Measurements from ENCODE around the gene TRIM44.

The TRIM44 gene

DNA sequence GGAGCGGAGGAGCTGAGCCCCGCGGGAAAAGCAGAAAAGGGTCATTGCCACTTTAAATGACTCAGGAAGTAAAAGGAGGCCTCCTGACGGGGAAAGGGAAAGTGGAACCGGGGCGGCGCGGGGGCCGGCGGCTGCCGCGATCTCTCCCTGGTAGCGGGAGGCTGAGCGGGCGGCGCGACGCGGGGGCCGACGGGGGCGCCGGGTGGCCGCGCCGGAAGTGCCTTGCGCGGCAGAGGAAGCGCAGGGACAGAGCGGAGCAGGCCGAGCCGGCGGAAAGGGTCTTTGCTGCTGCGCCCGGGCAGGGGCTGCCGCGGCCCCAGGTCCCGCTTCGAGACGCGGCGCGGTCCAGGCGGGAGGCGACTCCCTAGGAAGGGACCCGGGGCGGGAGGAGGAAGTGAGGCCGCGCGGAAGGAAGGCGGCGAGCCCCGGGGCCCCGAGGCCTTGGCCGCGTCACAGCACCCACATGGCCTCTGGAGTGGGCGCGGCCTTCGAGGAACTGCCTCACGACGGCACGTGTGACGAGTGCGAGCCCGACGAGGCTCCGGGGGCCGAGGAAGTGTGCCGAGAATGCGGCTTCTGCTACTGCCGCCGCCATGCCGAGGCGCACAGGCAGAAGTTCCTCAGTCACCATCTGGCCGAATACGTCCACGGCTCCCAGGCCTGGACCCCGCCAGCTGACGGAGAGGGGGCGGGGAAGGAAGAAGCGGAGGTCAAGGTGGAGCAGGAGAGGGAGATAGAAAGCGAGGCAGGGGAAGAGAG is at the start of gene TRIM44:
TRIM44 (plus strand) TSS at position 127 of the 759 bp plus-strand sequence; CDS start at position 464, 337 bp downstream.
- DNase-seq, result peak; percentile 90

GRCh38 chr11:35614939-35615569 is 47.5 kb upstream of the TRIM44 start:
- DNase-seq, result no peak

DNA sequence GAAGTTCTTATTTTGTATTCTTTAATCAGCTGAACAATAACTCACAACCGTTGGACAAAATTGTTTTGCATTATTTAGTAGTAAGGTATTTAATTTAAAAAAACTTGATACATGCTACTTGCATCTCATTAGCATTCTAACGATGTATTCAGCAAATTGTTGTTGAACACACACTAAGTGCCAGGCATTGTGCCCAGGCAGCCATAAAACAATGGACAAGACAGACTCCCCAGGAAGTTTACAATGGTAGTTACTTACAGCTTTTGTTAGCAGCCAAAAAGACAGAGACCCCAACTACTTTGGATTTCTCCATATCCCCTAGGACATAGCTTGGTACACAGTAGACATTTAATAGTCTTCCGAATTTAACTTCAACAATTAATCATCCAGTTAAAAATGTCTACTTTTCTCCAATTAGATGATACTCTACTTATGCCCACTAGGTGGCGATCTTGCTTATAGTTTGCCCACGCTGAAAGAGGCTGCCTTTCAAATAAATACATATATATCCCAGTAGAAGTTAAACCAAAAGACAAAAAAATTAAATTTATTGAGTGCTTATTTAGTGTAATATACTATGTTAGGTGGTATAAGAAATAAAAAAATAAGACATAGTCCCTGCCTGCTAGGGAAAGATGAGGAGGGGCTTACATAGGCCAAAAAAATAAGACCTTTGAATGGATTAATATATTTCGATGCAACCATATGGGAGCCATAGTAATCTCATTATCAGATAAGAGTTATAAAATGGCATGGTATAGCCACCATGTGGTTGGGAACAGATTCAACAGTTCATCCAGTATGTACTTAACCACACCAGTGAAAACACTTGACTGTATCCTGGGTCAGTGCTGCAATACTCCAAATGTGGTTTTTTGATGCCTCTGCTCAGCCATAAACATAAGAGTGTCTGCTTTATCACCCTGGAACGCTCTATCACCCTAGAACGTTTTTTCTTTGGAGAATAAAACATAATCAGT is 46.4 kb upstream of the TRIM44 start:
- DNase-seq, result no peak

DNA sequence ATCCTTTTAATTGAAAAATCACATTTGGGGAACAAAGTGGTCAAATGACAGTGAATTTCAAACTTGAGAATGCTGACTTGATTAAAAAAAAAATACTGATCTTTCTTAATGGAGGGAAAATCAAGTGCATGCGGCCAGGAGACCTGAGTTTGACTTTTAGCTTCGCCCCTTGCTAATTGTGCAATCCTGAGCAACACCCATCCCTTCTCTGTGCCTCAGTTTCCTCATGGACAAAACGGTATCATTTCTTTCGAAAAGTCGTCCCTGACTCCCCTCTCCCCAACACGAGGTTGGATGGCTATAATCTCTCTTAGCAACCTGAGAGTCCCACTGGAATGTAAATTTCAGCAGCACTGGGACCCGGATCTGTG is 45.3 kb upstream of the TRIM44 start:
- no peak for DNase-seq

GRCh38 chr11:35617687-35618496 is 44.7 kb upstream of the TRIM44 start, which contains the start of gene FJX1:
Gene FJX1 (plus strand): TSS chr11:35618460. CDS start chr11:35618637, 177 bp downstream.
- peak; percentile 89 for DNase-seq

DNA sequence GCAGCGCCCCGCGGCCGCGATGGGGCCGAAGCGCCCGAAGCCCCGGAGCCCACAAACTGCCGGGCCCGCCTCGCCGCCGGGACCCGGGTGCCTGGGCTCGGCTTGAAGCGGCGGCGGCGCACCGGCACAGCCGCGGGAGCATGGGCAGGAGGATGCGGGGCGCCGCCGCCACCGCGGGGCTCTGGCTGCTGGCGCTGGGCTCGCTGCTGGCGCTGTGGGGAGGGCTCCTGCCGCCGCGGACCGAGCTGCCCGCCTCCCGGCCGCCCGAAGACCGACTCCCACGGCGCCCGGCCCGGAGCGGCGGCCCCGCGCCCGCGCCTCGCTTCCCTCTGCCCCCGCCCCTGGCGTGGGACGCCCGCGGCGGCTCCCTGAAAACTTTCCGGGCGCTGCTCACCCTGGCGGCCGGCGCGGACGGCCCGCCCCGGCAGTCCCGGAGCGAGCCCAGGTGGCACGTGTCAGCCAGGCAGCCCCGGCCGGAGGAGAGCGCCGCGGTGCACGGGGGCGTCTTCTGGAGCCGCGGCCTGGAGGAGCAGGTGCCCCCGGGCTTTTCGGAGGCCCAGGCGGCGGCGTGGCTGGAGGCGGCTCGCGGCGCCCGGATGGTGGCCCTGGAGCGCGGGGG is 44.0 kb upstream of the TRIM44 start:
- peak; percentile 72 for DNase-seq

DNA sequence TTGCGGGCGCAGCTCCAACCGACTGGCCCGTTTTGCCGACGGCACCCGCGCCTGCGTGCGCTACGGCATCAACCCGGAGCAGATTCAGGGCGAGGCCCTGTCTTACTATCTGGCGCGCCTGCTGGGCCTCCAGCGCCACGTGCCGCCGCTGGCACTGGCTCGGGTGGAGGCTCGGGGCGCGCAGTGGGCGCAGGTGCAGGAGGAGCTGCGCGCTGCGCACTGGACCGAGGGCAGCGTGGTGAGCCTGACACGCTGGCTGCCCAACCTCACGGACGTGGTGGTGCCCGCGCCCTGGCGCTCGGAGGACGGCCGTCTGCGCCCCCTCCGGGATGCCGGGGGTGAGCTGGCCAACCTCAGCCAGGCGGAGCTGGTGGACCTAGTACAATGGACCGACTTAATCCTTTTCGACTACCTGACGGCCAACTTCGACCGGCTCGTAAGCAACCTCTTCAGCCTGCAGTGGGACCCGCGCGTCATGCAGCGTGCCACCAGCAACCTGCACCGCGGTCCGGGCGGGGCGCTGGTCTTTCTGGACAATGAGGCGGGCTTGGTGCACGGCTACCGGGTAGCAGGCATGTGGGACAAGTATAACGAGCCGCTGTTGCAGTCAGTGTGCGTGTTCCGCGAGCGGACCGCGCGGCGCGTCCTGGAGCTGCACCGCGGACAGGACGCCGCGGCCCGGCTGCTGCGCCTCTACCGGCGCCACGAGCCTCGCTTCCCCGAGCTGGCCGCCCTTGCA is 43.3 kb upstream of the TRIM44 start:
- DNase-seq, result peak; percentile 80

DNA sequence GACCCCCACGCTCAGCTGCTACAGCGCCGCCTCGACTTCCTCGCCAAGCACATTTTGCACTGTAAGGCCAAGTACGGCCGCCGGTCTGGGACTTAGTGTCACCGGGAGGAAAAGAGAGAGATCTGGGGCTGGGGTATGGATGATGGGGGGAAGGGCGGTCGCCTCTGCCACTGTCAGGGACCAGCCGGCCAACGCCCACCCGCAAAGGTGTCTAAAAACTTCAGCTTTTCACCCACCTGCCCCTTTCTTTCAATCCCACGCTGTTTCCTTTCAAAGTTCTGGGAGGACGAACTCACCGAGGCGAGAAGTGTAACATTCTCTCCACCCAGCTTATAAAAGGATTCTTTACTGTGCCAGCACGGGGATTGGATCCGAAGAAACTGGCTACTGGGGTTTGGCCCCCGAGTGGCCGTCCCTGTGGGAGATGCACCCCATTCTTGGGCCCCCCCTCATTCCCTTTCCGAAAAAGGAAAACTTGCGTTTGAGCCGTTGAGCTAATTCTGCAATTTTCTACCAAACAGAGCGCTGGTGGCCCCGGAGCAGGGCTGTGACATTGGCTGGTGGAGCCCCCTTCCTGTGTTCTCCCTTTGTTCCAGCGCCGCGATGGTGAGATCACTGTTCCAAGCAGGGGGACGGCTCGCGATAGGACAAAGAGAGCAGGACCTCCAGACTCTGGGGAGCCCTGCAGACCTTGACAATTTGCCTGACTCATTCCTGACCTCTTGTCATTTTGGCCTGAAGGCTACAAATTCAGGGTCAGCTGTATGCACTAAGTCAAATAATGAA is 42.5 kb upstream of the TRIM44 start:
- peak; percentile 52 for DNase-seq

DNA sequence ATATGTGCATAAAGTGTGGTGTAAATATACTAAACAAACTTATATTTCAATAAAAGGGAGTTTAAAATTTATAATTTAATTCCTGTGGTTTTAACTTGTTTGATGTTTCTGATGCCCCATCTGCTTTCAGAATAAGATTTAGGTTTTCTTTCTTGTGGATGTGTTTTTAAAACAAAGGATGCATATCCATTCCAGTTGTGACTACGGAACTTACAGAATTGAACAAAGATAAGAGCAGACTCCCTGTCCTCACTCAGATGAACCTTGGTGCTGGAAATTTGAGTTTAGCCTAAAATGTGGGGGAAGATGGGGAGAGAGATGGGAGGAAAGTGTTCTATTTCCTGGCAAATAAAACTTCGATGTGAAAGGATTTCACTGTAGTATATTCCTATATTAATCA is 41.8 kb upstream of the TRIM44 start:
- DNase-seq, result no peak

- DNase-seq, result no peak
Measured at GRCh38 chr11:35621620-35622019, 41.0 kb upstream of the TRIM44 start.

DNA sequence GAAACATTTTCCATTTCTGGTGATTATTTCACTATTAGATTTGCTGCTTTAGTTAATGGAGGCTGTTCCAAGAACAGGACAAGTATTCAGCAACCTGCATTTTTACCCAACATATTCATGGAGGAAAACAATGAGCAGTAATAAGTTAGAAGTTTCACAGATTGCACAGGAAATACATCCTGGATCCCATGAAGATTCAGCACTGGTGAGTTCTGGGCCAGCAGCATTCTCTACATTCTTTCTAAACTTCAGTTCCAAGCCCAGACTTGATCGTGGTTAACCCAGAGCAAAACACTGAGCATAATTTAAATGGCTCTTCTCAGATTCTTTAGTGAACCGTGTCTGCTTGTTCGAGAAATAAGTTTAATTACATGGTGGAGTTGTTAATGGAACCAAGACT is 40.5 kb upstream of the TRIM44 start:
- no peak for DNase-seq

GRCh38 chr11:35623621-35624168 is 38.9 kb upstream of the TRIM44 start:
- DNase-seq, result no peak

GRCh38 chr11:35624316-35624715 is 38.3 kb upstream of the TRIM44 start:
- no peak for DNase-seq

GRCh38 chr11:35624781-35625180 is 37.8 kb upstream of the TRIM44 start:
- no peak for DNase-seq

GRCh38 chr11:35626501-35626900 is 36.1 kb upstream of the TRIM44 start:
- DNase-seq, result no peak

- no peak for DNase-seq
Measured at GRCh38 chr11:35629511-35629910, 33.1 kb upstream of the TRIM44 start.

DNA sequence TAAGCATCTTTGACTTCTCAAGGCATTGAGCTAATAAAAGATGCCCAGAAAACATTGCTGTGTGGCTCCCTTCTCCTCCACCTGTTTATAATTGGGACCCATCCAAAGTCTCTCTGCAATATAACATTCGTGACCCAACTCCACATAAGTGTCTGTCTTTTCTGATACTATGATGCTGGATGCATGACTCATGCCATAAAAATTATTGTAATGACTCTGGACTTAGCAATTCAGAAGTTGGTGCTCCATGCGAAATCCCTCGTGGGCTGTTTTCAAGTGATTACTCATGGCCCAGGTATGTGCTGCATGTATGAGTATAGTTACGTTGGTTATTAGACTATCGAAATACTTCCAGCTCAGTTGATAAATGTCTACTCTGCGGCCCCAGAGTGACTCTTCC is 32.7 kb upstream of the TRIM44 start:
- DNase-seq, result no peak

DNA sequence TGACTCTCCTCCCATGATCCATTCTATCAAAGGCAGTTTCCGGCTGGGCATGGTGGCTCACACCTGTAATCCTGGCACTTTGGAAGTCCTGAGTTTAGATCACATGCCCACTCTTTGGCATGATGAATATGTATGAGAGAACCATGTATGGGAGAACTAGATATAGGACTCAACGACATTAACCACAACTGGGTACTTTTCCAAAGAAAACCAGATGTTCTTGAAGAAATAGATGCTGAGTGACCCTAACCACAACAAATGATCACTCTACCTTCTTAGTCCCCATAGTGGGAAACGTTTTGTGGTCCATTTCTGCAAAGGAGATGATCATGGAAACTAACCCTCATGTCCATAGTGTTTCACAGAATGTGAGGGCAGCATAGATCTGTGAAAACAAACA is 30.7 kb upstream of the TRIM44 start:
- no peak for DNase-seq

DNA sequence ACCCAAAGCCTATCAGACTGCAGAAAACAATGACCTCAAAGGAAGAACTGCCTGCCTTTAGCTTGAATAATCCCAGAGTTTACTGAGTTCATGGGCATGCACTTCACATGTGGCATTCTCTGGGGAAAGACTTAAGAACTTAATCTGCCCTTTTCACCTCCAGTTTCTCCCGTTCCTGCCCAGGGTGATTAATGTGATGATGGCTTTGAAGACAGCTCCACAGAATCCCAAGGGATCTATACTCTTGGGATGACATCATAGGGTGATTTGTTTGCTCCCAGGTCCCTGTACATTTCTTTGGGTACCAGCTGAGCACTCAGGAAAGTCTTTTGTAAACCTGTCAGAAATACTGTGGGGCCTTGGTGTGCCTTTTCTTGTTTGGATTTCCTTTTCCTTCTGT is 30.3 kb upstream of the TRIM44 start:
- DNase-seq, result no peak

- DNase-seq, result no peak
Measured at GRCh38 chr11:35633827-35634423, 28.6 kb upstream of the TRIM44 start.

Measured in right forelimb (tissue), 1 donor.